ENCODE measurements around the gene ANKRD36B. TPM values are rescaled to one million over a fixed set of nuclear protein-coding genes. Genes with fewer than 3 reads are reported as not detected.
"Not testable (repeated sequence)": the region's sequence is repeated elsewhere in the genome, so short reads cannot be mapped to it uniquely, and the experiment has no call there.

The ANKRD36B gene
- total RNA-seq = 3.3 TPM
- long read RNA-seq, partial matches to known transcripts = 0 of 1 reads
- long read RNA-seq, other reads (novel, unspliced or antisense) = 1 of 1 reads

DNA sequence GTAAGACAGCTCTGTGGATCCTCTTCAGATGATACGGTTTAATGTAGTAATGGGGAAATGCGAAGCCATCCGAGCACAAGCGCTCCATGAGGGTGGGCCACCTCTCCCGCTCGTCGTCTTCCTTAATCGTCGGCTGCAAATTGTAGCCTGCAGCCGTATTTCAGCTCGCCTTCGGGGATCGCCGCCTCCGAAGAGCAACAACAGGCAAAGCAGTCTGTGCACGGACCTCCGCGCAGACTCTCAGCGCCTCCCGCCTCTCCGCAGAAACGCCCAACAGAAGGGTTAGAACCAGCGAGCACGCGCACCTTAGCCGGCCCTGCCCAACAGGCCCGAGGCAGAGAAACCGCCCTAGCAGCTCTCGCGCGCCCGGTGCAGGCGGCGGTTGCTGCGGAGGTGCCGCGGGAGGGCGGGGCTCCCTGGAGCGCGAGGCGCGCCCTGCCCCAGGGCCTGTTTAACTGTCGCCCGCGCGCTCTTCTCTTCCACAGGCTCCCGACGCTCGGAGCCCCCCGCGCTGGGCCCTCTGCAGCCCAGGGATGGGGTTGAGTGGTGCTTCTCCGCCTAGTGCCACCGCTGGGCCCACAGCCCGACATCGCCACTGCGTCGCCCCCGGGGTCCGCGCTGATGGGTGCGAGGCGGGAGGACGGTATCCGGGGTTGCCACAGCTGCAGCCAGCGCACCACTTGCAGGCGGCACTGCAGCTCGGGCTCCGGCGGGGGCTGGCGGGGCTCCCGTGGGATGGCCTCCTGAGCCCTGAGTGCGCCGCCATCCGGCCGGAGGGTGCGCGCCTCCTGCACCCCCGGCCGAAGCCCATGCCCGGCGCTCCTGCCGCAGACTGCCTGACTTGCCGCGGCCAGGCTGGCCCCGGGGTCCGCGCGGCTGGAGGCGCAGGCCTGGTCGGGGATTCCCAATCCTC, at the start of gene ANKRD36B:
ANKRD36B (minus strand) TSS at position 280 of the 913 bp plus-strand sequence; CDS start at position 88, 192 bp downstream.
- ATAC-seq = peak; percentile 88
- intact Hi-C loops (cut with micrococcal nuclease) = loop anchor here (10.0 kb wide), 1 partner anchor 105 kb away; no protein-coding TSS in a partner anchor
- peak; percentile 58 for DNase-seq

DNA sequence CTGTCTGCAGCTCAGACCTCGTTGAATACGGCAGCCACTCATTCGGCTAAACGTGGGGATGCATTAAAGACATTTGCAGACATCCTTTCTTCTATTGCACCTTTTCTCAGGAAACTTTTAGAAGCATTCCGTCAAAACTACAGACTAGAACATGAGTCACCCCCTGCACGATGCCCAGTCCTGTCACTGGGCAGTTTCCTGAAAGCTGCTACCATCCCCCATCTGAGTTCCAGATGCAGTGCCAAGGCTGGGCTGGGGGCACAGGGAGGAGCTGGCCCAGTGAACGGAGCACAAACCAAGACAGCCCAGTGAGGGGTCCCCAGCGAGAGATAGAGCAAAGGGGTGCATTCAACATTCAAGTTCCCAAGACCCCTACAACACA, 36.4 kb upstream of the ANKRD36B start:
- ATAC-seq; DNase-seq; intact Hi-C loops (cut with micrococcal nuclease): not testable (repeated sequence)

DNA sequence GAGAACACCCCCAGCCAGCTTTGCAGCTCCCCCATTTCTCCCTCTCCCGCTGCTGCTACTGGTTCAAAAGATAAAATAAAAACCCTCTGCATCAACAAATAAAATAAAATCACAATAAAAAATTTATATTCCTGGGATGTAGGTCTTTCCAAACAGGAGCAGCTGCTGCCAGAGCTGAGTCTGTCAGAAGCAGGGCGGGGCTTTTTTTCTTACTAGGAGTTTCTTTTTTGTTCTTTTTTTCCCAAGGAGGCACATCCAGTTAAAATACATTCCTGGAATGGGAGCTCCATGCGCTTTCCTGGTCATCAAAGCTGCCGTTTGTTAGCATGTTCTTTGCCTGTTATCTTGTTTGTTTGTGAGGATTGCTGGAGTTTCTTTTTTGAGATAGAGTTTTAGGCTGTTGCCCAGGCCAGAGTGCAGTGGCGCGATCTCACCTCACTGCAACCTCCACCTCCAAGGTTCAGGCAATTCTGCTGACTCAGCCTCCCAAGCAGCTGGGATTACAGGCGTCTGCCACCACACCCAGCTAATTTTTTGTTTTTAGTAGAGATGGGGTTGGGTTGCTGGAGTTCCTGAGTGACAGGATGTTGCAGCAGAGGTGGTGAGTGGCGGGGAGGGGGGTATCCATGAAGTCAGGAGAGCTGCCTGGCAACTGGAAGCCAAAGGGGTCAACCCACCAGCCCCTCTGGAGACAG, 35.8 kb upstream of the ANKRD36B start:
- ATAC-seq; DNase-seq; intact Hi-C loops (cut with micrococcal nuclease): not testable (repeated sequence)

DNA sequence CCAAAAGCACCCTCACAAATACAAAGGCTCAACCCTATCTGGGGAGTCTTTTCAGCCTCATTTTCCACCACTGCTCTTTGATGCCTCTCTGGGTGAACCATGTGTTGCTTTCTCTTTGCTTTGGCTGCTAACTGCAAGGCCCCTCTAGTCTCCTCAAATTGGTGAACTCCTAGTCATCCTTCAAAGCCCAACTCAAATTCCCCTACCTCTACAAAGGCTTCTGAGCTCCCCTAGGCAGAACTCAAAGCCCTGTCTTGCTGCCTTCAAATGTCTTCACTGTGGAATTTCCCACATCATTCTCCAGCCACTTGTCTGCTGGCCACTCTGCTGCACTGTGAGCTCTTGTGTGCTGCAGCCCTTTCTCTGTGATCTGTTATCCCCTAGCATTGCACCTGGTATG, 33.3 kb upstream of the ANKRD36B start:
- DNase-seq; intact Hi-C loops (cut with micrococcal nuclease); ATAC-seq: not testable (repeated sequence)

DNA sequence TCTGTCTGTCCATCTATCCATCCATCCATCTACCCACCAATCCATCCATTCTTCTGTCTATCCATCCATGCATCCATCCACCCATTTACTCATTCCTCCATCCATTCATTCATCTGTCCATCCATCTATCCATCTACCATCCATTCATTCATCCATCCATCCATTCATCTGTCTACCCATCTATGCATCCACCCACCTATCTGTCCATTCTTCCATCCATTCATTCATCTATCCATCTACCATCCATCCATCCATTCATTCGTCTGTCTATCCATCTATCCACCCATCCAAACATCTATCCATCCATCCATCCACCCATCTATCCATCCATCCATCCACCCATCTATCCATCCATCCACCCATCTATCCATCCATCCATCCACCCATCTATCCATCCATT, 30.8 kb upstream of the ANKRD36B start:
- intact Hi-C loops (cut with micrococcal nuclease); ATAC-seq; DNase-seq: not testable (repeated sequence)

DNA sequence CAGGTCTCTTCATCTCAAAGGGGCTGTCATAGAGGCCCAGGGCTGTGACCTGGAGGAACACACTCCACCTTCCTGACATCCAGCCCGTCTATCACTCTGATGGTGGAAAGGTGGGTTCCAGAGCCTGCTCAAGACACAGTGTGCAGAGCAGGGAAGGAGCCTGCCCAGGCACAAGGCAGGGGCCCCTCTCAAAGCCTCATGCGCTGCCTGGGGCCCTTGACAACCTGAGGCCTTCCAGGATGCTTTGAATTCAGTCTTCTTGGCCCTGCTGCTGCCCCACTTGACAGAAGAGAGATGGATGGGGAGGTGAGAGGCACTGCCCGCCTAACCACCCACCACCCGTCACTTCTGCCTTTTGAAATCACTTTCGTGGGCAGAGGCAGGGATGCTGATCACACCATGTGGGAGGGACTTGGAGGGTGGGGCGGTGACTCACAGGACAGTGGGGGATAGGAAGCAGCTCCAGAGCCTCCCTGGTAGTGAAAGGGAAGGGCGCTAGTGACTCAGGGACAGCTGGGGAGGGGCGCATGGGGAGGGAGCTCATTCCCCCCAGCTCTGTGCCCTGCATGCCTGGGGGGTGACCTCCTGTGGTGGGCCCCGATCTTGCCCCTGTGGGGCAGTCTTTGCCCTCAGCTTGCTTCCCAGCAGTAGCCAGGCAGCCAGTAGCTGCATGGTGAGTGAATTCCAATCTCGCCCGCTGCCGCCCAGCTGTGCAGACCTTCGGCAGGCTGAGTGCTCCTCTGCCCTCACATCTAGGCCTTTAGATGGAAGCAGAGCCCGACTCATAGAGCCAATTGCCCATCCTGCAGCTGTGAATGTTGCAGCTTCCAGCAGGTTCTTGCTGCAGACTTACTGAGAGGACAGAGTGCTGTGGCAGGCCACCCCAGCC, 29.5 kb upstream of the ANKRD36B start:
- intact Hi-C loops (cut with micrococcal nuclease); ATAC-seq; DNase-seq: not testable (repeated sequence)

DNA sequence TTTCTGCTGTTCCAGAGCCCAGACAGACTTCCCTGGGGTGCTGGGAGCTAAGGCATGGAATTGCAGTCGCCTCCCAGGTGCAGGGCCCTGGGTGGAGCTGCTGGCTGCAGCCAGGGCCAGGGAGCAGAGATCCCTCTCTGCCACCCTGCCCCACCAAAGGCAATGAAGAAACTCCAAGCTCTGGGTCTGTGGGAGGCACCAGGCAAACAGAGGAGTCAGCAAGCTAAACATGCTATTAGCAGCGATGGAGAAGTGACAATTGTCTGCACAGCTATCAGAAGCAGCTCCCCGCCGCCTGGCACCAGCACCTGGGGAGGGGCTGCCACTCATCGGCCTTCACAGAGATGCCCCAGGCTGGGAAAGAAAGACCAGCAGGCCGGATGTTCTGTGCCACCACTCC, 28.2 kb upstream of the ANKRD36B start:
- intact Hi-C loops (cut with micrococcal nuclease) = no loop called here
- DNase-seq (no peak), ATAC-seq (no peak)

DNA sequence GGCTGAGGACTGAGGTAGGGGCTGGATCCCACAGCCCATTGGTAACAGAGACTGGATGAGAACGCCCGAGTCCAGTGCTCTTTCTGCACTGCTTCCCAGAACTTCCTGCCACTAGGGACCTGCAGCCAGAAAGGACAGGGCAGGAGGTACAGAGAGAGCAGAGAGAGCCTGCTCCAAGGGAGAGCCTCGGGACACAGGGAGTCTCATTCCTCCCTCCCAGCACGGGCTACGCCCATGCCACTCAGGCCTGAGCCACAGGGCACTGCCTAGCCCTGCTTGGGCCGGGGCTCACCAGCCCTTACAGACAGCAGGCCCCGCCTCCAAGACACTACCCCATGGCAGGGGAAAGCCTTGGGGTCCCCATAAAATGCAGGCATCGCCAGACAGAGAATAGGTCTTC, 26.1 kb upstream of the ANKRD36B start:
- ATAC-seq = peak; percentile 24
- intact Hi-C loops (cut with micrococcal nuclease); DNase-seq: not testable (repeated sequence)

DNA sequence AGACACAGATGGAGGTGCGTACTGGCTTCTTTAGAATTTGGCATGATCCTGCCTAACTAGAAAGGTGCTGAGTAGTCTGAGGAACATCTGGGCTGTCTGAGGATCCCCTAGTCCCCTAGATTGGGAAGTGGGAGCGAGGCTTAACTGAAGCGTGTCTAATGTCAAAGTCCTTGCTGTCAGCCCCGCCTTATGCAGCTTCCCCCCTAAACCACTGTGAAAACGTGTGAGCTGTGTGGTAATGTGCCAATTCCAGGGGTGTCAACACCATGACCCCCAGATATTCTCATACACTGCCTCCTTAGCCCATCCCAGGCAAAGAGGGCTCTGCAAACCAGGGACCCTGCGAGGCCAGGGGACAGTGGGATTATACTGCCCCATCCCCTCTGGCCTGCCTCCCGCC, 22.2 kb upstream of the ANKRD36B start:
- ATAC-seq; DNase-seq; intact Hi-C loops (cut with micrococcal nuclease): not testable (repeated sequence)

DNA sequence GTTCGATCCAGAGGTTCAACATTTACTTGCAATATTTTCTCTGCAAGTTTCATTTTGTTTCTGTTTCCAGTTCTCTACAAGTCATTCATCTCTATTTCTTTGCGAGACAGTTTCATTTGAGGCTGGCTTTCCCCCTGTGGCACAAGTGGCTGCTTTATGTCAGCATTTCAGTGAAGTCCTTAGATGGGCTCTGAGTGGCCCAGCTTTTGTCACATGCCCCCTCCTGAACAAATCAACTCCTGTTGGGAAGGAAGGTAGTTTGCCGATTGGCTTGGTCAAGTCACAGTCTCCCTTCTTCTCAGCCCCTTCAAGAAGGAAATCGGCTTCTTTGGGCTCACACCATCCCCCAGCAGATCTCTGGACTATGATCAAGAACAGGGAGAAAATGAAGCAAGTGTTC, 19.1 kb upstream of the ANKRD36B start:
- DNase-seq; ATAC-seq; intact Hi-C loops (cut with micrococcal nuclease): not testable (repeated sequence)

DNA sequence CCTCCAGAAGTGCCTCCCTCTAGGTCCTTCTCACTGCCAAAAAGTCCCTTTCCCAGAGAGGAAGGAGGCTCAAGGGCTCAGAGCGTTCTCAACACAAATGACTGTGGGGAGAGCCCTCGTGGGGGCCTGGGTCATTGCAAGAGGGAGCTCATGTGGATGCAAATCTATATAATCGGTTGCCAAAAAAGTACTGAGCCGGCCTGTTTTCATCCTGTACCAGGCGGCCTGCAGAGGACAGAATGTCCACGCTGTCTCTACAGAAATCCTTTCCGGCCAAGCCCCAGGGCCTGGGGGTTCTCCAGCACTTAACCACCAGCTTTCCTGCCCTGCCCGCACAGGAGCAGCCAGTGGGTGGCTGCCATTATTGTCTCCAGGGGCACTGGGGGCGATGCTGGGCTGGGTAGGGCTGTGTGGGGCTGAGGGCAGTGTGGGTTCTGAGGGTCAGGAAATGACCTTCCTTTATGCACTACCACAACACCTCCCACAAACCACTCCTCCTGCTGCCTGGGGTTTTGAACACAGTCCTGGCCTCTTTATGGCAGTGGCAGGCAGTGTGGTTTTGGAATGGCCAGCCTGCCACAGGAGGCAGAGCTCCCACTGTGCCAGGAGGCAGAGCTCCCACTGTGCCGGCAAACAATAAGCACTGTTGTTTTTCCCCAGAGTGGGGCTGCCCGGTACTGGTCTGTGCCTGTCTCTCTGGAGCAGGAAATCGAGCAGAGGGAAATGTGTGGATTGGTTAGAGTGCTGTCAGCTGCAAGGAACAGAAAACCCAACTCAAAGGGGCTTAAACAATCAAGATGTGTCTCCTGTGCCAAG, 16.1 kb upstream of the ANKRD36B start:
- peak; percentile 50 for ATAC-seq
- intact Hi-C loops (cut with micrococcal nuclease); DNase-seq: not testable (repeated sequence)

DNA sequence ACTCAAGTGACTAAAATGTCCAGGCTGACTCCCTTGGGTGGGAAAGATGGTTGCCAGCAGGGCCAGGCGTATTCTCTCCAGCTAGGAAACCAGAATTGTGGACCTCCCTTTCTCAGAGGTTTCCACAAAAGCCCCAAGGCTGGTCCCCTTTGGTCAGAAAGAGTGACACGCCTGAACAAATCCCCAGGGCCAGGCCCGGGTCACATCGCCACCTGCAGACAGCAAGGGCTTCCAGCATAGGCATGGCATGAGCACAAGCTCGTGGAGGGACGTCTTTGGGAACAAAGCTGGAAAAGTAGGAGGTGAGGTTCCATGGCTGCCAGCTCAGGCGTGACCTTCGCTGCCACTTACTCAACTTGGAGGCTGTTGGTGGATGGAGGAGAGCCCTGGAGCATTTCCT, 15.4 kb upstream of the ANKRD36B start:
- intact Hi-C loops (cut with micrococcal nuclease); DNase-seq; ATAC-seq: not testable (repeated sequence)

DNA sequence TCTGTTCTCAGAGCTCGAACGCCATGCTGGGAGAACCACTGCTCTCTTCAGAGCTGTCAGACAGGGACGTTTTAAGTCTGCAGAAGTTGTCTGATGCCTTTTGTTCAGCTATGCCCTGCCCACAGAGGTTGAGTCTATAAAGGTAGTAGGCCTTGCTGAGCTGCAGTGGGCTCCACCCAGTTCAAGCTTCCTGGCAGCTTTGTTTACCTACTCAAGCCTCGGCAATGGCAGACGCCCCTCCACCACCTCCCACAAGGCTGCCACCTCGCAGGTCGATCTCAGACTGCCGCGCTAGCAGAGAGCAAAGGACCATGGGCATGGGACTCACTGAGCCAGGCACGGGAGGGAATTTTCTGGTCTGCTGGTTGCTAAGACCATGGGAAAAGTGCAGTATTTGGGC, 11.9 kb upstream of the ANKRD36B start:
- intact Hi-C loops (cut with micrococcal nuclease); DNase-seq; ATAC-seq: not testable (repeated sequence)

DNA sequence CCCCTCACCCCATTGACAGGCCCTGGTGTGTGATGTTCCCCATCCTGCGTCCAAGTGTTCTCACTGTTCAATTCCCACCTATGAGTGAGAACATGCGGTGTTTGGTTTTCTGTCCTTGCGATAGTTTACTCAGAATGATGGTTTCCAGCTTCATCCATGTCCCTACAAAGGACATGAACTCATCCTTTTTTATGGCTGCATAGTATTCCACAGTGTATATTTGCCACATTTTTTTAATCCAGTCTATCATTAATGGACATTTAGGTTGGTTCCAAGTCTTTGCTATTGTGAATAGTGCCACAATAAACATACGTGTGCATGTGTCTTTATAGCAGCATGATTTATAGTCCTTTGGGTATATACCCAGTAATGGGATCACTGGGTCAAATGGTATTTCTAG, 6.5 kb upstream of the ANKRD36B start:
- ATAC-seq, DNase-seq: not testable (repeated sequence)
- intact Hi-C loops (cut with micrococcal nuclease) = loop anchor here (10.0 kb wide), 1 partner anchor 99 kb away; no protein-coding TSS in a partner anchor

DNA sequence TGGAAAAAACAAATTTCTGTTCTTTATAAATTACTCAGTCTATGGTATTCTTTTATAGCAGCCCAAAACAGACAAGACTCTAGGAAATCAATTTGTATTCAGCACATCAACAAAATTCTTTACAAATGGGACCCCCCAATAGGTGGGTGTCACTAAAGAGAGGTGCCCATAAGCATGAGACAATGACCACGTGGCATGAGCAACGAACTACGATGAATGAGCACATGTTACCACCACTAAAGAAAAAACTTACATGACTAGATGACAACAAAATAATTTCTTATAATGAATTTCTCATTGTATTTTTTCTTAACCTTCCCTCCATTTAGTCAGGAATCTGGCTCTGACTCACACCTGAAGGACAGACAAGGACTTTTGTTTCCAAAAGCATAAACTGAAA, 3.8 kb upstream of the ANKRD36B start:
- intact Hi-C loops (cut with micrococcal nuclease) = loop anchor here (10.0 kb wide), 1 partner anchor 101 kb away; no protein-coding TSS in a partner anchor
- not testable (repeated sequence) for ATAC-seq, DNase-seq

DNA sequence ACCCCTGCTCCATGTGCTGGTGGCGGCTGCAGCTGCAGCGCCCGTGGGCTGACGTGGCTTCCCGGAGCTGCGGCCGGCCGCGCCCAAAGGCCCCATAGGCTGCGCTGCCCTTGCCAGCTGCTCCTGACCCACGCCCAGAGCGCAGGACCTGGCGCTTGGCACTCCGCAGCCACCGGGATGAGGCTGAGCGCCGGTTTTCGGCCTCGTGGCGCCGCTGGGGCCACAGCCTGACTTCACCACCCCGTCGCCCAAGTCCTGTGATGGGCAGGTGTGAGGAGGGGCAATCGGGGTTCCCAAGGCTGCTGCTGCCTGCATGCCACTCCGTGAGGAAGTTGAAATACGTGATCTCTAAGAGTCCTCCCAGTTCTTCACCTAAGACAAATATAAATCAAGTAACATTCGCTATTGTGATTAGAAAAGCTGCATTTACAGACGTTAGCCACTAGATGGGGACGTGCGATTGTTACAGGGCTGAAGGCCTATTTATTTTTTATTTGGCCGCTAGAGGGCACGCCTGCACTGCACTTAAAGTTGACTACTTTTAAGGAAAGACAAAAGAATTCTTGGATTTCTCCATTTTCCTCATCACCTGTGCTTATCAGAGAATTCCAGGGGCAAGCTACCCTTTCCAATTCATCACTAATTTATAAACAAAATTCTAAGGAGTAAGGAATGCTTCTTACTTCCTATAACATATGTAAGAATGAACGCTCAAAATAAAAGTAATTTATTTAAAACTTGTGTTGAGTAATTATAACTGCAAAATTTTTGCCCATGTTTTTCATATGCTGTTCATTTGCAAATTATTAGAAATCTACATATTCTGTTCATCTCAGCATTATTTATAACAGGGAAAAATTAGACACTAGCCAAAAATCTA, 1.1 kb upstream of the ANKRD36B start:
- intact Hi-C loops (cut with micrococcal nuclease) = loop anchor here (10.0 kb wide), 1 partner anchor 104 kb away; no protein-coding TSS in a partner anchor
- DNase-seq (peak; percentile 68), ATAC-seq (peak; percentile 90)

DNA sequence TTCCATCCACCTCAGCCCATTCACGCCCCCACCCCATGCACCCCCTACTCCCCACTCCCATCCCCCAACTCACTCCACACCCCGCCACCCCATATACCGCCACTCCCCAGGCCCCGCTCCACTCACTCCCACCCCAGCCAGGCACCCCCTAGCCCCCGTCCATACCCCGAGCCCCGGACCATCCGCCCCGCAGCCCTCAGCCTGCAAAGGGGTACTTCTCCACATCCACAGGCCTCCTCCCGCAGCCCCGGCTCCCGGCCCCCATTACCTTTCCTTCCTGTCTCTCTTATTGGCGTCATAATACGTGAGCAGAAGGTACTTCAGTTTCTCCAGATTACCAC, 450 bp downstream of the ANKRD36B start:
- DNase-seq; ATAC-seq; intact Hi-C loops (cut with micrococcal nuclease): not testable (repeated sequence)
